ENCODE data around the gene CDC7. TPM values are rescaled to one million over a fixed set of nuclear protein-coding genes. Genes with fewer than 3 reads are reported as not detected.
A peak's percentile ranks its signal among the peaks of the same experiment; 100 is the strongest.

Gene CDC7
- total RNA-seq, 4 donors from 2014 or later, result 0.10 to 0.44 (median 0.20) TPM; not detected in 1

DNA sequence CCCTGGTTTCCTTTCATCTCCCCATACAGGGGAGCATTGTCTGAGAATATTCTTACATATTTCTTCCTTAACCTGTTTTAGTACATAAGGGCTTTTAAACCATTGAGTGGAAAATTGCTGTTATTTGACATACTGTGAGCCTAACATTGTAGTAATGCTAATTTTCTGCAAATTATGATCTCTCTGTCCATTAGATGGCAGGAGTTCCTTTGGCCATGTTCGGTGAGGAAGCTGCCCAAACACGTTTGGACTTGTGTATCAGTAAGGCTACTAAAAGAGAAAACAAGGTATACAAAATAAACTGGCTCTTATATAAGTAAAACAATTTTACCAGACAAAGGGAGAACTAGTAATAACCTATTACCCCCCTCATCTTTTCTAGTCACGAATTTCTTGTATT, 29.2 kb downstream of the CDC7 start:
- no peak for DNase-seq
- Histone ChIP-seq H3K4me3 (no peak overlapping the region), H3K27ac (no peak overlapping the region), H3K27me3 (no peaks in the 10 kb centered on the region), H3K9me3 (no peaks in the 10 kb centered on the region), H3K36me3 (no peaks in the 10 kb centered on the region), H3K4me1 (no peaks in the 10 kb centered on the region)
- ATAC-seq, result peak in 1 of 2 donors; percentile 51
- intact Hi-C loops (cut with DNase I; ENCODE audit: low total_unique reads), result no loop called here
- TF ChIP-seq, protein P1, sequence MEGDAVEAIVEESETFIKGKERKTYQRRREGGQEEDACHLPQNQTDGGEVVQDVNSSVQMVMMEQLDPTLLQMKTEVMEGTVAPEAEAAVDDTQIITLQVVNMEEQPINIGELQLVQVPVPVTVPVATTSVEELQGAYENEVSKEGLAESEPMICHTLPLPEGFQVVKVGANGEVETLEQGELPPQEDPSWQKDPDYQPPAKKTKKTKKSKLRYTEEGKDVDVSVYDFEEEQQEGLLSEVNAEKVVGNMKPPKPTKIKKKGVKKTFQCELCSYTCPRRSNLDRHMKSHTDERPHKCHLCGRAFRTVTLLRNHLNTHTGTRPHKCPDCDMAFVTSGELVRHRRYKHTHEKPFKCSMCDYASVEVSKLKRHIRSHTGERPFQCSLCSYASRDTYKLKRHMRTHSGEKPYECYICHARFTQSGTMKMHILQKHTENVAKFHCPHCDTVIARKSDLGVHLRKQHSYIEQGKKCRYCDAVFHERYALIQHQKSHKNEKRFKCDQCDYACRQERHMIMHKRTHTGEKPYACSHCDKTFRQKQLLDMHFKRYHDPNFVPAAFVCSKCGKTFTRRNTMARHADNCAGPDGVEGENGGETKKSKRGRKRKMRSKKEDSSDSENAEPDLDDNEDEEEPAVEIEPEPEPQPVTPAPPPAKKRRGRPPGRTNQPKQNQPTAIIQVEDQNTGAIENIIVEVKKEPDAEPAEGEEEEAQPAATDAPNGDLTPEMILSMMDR (IDR thresholded peaks at IDR 0.05 in 4 of 5, conservative IDR thresholded peaks at IDR 0.05 in 1 of 5), result no peak
- TF ChIP-seq POLR2A (IDR thresholded peaks at IDR 0.05), result no peak
- in situ Hi-C loops (cut with MboI; ENCODE audit: low sequenced_read_pairs in 4 of 4), result no loop called here

GRCh38 chr1:91533361-91534024, 32.8 kb downstream of the CDC7 start:
- in situ Hi-C loops (cut with MboI; ENCODE audit: low sequenced_read_pairs in 4 of 4), result no loop called here
- Histone ChIP-seq H3K36me3 (no peaks in the 10 kb centered on the region), H3K4me3 (no peak overlapping the region), H3K4me1 (peaks cover 0 to 7% of the 10 kb centered on the region in 2 donors), H3K27me3 (no peaks in the 10 kb centered on the region), H3K9me3 (no peaks in the 10 kb centered on the region), H3K27ac (no peak overlapping the region)
- TF ChIP-seq, protein P1 (IDR thresholded peaks at IDR 0.05 in 4 of 5, conservative IDR thresholded peaks at IDR 0.05 in 1 of 5), result no peak
- no peak for TF ChIP-seq POLR2A (IDR thresholded peaks at IDR 0.05)
- intact Hi-C loops (cut with DNase I; ENCODE audit: low total_unique reads), result no loop called here
- ATAC-seq, result no peak
- DNase-seq, result no peak

GRCh38 chr1:91535441-91535840, 34.8 kb downstream of the CDC7 start:
- in situ Hi-C loops (cut with MboI; ENCODE audit: low sequenced_read_pairs in 4 of 4), result no loop called here
- Histone ChIP-seq H3K4me3 (no peak overlapping the region), H3K27ac (no peak overlapping the region), H3K9me3 (no peaks in the 10 kb centered on the region), H3K36me3 (no peaks in the 10 kb centered on the region), H3K27me3 (no peaks in the 10 kb centered on the region), H3K4me1 (peaks cover 0 to 7% of the 10 kb centered on the region in 2 donors)
- no peak for DNase-seq
- TF ChIP-seq POLR2A (IDR thresholded peaks at IDR 0.05), result no peak
- TF ChIP-seq, protein P1 (IDR thresholded peaks at IDR 0.05 in 4 of 5, conservative IDR thresholded peaks at IDR 0.05 in 1 of 5), result no peak
- ATAC-seq, result no peak
- intact Hi-C loops (cut with DNase I; ENCODE audit: low total_unique reads), result no loop called here

GRCh38 chr1:91537281-91537986, 36.8 kb downstream of the CDC7 start:
- no peaks in the 10 kb centered on the region for H3K27me3 ChIP-seq
- H3K4me3 ChIP-seq, result no peak overlapping the region
- no peaks in the 10 kb centered on the region for H3K9me3 ChIP-seq
- H3K36me3 ChIP-seq, result no peaks in the 10 kb centered on the region
- peak overlapping the region in 2 of 4 donors; percentile 5 to 37 for H3K27ac ChIP-seq
- in situ Hi-C loops (cut with MboI; ENCODE audit: low sequenced_read_pairs in 4 of 4) (no loop called here), intact Hi-C loops (cut with DNase I; ENCODE audit: low total_unique reads) (no loop called here)
- DNase-seq (peak in 1 of 2 donors; percentile 19), ATAC-seq (peak; percentile 67 to 72)
- peaks cover 0 to 7% of the 10 kb centered on the region in 2 donors for H3K4me1 ChIP-seq
- TF ChIP-seq, protein P1 (IDR thresholded peaks at IDR 0.05 in 4 of 5, conservative IDR thresholded peaks at IDR 0.05 in 1 of 5), result no peak
- TF ChIP-seq POLR2A (IDR thresholded peaks at IDR 0.05), result no peak

Data from gastrocnemius medialis (tissue), 4 donors.